NCI-H69 (cell line): ENCODE results near the gene MTO1.
"Not testable (repeated sequence)": the region's sequence is repeated elsewhere in the genome, so short reads cannot be mapped to it uniquely, and the experiment has no call there.

Source experiments
- DNase-seq: peaks from one replicate; lab custom pipeline; 2025; lab: John Stamatoyannopoulos, UW

MTO1 gene

DNA sequence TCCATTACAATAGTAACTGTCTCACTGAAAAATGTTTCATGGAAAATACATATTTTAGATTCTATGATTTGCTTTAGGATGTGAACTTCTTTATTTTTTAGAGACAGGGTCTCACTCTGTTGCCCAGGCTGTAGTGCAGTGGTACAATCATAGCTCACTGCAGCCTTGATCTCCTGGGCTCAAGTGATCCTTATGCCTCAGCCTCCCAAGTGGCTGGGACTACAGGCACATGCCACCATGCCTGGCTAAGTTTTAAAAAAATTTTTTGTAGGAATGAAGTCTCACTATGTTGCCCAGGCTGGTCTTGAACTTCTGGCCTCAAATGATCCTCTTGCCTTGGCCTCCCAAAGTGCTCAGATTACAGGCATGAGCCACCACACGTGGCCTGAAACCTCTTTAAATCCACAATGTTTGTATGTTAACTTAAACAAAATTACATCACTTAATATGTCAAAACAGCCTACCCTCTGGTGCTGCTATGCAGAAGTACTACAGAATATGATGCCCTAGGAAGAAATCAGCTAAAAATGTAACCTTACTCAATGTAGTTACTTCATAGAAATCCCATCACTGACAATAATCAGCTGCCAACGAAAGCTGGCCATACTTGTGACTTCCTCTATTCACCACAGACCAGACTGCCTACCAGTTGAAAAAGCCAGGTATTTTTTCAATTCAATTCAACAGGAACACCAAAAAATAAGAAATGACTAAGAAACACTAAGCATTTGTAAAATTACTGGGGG, 41.7 kb downstream of the MTO1 start:
- no peak for DNase-seq

DNA sequence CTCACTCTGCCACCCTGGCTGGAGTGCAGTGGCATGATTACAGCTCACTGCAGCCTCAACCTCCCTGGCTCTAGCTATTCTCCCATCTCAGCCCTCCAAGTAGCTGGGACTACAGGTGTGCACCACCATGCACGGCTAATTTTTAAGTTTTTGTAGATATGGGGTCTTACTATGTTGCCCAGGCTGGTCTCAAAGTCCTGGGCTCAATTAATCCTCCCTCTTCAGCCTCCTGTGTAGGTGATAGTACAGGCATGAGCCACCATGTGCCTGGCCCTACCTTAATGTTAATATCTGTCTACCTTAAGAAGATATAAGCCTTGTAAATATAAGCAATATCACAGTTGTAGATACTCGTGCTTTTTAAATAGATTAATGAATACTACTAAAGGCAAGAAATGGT, 42.6 kb downstream of the MTO1 start:
- DNase-seq: no peak

DNA sequence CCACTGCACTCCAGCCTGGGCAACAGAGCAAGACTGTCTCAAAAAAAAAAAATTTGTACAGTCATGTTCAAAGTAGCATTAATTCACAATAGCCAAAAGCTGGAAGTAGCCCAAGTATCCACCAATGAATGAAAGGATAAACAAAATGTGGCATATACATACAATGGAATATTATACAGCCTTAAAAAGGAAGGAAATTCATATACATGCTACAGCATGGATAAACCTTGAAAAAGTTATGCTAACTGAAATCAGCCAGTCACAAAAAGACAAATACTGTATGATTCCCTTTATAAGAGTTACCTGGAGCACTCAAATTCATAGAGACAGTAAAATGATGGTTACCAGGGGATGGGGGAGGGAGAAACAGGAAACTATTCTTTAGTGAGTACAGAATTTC, 43.6 kb downstream of the MTO1 start:
- no peak for DNase-seq

DNA sequence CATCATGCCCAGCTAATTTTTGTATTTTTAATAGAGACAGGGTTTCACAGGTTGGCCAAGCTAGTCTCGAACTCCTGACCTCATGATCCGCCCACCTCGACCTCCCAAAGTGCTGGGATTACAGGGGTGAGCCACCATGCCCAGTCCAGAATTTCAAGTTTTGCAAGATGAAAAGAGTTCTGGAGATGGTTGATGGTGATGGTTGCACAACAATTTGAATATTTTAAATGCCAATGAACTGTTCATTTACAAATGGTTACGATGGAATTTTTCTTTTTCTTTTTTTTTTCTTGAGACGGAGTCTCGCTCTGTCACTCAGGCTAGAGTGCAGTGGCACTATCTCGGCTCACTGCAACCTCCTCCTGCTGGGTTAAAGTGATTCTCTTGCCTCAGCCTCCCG, 44.2 kb downstream of the MTO1 start:
- DNase-seq: not testable (repeated sequence)

DNA sequence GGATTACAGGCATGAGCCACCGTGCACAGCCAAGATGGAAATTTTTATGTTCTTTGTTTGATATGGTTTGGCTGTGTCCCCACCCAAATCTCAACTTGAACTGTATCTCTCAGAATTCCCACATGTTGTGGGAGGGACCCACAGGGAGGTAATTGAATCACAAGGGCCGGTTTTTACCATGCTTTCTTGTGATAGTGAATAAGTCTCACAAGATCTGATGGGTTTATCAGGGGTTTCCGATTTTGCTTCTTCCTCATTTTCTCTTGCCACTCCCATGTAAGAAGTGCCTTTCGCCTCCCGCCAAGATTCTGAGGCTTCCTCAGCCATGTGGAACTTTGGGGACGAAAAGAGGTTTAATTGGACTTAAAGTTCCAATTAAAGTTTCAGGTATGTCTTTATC, 44.7 kb downstream of the MTO1 start:
- DNase-seq: no peak

DNA sequence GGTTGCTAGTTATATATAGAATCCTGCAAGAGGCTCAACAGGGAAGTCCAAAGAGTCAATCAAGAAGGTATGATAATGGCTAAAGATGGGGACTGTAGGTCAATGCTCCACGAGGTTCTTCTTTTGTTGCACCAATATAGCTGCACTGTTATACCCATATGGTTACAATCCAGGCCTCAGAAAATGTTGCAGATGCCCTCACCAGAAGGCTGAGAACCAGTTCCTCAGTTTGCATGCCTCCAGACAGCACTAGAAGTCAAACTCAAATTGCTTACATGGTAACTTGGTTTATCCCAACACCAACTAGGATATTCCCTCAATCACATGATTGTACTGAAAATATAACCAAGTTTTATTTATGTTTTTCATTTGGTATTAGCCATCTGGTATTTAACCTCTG, 47.2 kb downstream of the MTO1 start:
- no peak for DNase-seq

DNA sequence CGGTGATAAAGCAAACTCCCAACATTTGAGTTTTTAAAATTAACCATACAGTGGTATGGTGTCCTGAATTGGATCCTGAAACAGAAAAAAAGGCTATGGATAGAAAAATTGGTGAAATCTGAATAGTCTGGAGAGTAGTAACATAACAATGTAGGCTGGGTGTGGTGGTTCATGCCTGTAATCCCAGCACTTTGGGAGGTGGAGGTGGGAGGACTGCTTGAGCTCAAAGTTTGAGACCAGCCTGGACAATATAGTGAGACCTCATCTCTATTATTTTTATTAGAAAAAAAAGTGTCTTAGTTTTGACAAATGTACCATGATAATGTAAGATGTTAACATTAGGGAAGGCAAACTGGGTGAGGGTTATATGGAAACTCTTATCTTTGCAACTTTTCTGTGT, 48.3 kb downstream of the MTO1 start:
- DNase-seq: no peak

DNA sequence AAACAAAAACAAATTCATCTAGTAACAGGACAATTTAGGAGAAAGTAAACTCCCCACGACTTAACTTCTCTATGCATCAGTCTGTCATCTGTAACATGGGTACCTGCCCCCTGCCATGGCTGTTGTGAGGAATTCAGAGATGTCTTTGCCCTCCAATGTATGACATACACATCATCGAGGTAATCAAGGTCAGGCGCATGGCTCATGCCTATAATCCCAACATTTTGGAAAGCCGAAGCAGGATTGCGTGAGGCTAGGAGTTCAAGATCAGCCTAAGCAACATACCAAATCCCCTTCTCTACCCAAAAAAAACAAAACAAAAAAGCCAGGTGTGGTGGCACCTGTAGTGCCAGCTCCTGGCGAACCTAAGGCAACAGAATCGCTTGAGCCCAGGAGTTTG, 50.3 kb downstream of the MTO1 start:
- peak; percentile 6 for DNase-seq

DNA sequence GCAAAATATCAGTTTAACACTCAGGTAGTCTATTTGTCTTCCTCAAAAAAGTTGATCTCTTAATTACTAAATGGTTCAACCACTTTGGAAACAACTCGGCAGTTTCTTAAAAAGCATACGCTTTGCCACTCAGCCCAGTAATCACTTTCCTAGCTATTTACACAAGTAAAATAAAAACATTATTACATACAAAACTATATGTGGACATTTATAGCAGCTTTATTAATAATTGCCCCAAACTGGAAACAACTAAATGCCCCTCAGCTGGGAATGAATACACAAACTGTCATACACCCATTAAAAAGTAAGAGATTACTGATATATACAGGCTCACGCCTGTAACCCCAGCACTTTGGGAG, 51.9 kb downstream of the MTO1 start:
- no peak for DNase-seq

DNA sequence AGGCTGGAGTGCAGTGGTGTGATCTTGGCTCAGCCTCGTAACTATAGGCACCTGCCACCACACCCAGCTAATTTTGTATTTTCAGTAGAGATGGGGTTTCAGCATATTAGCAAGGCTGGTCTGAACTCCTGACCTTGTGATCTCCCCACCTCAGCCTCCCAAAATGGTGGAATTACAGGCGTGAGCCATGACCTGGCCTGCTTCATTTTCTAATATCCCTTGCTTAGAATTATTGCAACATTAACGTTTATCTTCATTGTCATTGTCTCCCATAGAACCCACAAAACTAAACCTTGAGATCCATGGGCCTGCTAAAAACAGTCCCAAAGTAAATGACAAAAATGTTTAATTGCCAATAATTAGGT, 53.2 kb downstream of the MTO1 start:
- no peak for DNase-seq

DNA sequence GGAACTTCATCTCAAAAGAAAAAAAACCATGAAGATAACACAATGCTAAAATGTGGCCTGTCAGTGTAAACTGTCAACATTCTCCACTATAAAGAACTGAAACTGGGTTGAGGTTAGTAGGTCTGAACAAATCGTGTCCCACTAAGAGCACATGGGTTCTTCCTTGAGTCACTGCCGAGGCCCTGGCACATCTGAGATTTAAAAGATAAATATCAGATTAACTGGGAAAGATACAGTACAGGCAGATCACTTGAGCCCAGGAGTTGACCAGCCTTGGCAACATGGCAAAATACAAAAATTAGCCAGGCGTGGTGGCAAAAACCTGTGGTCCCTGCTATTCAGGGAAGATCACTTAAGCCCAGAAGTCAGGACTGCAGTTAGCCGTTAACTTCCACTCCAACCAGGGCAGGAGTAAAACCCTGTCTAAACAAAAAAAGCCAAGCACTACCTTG, 53.7 kb downstream of the MTO1 start:
- peak; percentile 30 for DNase-seq

DNA sequence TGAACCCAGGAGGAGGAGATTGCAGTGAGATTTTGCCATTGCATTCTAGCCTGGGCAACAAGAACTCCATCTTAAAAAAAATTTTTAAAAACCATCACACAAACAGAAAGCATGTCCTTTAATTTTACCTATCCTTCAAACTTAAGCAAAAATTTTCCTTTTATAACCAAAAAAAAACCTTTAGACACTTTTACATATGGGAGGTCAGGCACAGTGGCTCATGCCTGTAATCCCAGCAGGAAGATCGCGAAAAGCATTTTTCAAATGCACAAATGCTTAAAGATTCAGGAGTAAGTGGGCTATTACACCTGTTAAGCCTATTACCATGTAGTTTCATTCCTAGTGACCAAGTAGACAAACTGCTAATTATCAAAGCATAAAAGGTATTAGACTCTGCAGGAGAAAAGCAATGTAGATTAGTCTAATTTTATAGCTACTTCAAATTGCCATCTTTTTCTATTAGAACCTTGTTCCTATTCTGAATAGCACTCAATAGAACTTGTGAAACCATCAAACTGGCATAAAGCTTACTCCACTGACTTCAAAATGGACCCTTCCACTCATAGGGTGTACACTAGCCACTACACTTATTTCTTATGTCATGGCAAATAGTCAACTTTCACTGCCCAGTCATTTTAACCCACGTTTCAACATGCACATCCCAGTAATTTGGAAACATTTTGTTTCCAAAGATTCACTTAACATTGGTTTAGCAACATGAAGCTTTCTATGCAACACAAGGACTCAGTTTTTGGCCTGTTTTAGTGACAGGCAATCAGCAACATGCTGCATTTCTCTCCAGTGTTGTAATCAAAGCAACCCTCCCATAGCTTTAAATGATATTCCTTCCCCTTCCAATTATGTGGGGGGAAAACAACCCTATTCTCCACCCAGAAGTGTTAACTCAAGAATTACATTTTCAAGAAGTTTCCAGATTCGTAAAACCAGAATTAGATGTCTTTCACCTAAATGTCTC, 55.3 kb downstream of the MTO1 start:
- peak; percentile 28 for DNase-seq

DNA sequence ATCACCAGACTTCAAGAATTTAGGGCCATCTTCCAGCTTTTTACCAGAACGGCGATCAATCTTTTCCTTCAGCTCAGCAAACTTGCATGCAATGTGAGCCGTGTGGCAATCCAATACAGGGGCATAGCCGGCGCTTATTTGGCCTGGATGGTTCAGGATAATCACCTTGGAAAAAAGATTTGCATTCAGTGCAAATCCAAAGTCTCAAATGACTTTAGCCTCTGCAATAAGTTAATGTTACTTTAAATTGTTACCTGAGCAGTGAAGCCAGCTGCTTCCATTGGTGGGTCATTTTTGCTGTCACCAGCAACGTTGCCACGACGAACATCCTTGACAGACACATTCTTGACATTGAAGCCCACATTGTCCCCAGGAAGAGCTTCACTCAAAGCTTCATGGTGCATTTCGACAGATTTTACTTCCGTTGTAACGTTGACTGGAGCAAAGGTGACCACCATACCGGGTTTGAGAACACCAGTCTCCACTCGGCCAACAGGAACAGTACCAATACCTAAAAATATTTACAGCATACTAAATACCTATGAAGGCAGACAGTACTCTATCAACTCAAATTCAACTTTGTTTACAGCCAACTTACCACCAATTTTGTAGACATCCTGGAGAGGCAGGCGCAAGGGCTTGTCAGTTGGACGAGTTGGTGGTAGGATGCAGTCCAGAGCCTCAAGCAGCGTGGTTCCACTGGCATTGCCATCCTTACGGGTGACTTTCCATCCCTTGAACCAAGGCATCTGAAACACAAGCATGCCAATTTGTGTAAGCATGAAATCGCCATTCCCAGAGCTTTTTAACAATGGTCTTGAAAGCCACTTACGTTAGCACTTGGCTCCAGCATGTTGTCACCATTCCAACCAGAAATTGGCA, 56.8 kb downstream of the MTO1 start:
- DNase-seq: not testable (repeated sequence)

DNA sequence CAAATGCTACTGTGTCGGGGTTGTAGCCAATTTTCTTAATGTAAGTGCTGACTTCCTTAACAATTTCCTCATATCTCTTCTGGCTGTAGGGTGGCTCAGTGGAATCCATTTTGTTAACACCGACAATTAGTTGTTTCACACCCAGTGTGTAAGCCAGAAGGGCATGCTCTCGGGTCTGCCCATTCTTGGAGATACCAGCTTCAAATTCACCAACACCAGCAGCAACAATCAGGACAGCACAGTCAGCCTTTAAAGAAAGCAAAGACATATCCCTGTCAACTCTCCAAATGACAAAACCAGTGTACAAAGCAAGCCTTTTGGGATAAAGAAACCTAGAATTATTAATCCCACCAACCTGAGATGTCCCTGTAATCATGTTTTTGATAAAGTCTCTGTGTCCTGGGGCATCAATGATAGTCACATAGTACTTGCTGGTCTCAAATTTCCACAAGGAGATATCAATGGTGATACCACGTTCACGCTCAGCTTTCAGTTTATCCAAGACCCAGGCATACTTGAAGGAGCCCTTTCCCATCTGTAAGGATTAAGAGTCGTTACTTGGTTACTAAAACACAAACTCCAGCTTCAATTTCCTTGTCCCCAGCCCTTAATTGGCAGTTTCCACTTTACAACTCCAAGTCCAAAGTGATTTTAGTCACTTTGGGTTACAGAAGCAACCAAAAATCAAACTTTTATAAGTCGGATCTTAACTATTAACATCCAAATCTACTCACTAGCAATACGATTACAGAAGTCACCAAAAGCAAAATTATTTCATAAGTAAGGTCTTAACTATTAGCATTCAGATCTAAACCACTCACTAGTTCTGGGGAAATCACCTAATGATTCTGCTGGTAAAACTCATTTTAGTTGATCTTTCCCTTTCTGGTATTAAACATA, 57.7 kb downstream of the MTO1 start:
- DNase-seq: not testable (repeated sequence)

DNA sequence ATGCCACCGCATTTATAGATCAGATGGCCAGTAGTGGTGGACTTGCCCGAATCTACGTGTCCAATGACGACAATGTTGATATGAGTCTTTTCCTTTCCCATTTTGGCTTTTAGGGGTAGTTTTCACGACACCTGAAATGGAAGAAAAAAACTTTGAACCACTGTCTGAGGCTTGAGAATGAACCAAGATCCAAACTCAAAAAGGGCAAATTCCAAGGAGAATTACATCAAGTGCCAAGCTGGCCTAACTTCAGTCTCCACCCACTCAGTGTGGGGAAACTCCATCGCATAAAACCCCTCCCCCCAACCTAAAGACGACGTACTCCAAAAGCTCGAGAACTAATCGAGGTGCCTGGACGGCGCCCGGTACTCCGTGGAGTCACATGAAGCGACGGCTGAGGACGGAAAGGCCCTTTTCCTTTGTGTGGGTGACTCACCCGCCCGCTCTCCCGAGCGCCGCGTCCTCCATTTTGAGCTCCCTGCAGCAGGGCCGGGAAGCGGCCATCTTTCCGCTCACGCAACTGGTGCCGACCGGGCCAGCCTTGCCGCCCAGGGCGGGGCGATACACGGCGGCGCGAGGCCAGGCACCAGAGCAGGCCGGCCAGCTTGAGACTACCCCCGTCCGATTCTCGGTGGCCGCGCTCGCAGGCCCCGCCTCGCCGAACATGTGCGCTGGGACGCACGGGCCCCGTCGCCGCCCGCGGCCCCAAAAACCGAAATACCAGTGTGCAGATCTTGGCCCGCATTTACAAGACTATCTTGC, 58.6 kb downstream of the MTO1 start:
- DNase-seq: peak; percentile 70

DNA sequence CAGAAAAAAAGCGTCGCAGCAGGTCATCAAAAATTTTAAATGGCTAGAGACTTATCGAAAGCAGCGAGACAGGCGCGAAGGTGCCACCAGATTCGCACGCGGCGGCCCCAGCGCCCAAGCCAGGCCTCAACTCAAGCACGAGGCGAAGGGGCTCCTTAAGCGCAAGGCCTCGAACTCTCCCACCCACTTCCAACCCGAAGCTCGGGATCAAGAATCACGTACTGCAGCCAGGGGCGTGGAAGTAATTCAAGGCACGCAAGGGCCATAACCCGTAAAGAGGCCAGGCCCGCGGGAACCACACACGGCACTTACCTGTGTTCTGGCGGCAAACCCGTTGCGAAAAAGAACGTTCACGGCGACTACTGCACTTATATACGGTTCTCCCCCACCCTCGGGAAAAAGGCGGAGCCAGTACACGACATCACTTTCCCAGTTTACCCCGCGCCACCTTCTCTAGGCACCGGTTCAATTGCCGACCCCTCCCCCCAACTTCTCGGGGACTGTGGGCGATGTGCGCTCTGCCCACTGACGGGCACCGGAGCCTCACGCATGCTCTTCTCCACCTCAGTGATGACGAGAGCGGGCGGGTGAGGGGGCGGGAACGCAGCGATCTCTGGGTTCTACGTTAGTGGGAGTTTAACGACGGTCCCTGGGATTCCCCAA, 59.3 kb downstream of the MTO1 start, which contains the start of gene EEF1A1:
TSS of gene EEF1A1 (minus strand) at position 345 of the 663 bp plus-strand sequence. CDS start 1,006 bp downstream, outside the sequence.
- peak; percentile 100 for DNase-seq

DNA sequence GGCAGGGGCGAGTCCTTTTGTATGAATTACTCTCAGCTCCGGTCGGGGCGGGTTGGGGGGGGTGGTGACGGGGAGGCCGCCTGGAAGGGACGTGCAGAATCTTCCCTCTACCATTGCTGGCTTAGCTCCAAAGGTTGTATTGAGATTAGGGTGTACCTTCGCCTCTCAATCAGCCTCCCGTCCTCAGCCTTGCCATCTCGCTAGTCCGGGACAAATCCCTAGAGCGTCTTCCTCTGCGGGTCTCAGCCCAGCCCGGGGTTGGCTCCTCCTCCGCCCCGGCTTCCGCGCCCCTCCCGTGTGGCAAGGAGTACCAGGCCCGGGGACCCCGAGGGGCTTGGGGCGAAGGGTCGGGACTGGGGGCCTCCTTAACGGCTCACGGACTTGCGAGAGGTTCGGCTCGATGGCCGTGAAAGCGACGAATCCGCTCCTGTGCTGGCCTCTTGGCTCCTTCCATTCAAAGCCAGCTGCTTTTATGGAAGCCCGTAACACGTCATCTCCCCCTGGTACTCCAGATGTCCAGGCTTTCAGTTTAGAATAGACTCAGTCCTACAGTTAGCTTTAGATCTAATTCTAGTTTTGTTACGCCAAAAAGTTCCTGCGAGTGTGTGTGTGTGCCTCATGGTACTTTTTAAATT, 59.9 kb downstream of the MTO1 start:
- DNase-seq: peak; percentile 92

DNA sequence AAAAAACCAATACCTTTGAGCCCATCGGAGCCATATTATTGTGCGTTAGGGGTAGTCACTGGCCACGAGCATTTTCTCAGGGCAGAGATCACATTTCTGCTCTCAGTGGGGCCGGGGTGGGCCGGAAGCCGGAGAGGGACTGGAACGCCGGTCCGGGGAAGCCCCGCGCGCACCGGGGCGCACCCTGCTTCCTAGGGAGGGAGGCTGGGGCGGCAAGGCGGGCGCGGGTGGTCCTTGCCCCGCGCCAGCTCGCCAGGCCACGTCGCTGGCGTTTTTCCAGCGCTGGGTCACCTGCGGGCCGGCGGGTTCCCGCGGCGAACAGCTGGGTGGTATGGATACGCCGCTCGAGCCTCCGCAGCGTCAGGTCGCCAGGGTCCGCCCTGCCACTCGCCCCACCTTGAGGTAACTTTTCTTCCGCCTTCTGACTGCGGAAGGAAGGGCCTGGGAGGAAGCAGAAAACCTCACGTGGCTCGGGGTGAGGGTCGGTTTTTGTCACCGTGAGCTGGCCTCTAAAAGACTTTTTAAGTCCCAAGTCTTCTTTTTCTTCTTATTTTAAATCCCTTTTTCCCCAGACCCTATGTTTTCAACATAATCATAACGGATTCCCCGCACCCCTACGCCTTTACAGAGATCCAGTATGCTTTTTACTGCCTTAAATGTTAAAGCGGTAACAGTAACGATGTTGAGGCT, 62.0 kb downstream of the MTO1 start:
- DNase-seq: peak; percentile 91
